Transverse colon (tissue), 4 donors: Measurements from ENCODE around the gene FBXO41.

Experiments
- POLR2A ChIP-seq: fragments of 450-650 bp; IDR thresholded peaks from one replicate; pipeline ENCODE4 v1.6.1; 2016; ENCODE audit warnings: antibody characterized with exemption, mild to moderate bottlenecking, moderate library complexity
- POLR2AphosphoS5 ChIP-seq, 3 donors: sonication (generic); formaldehyde crosslinking; IDR thresholded peaks; one replicate each; pipeline ENCODE4 v1.6.1; 2016; ENCODE audit warnings: antibody characterized with exemption in 3 of 3
- TF ChIP-seq, protein P1 (sequence below), 5 experiments: fragments of 200-600 bp in 3 of 5; fragments of 450-650 bp in 2 of 5; sonication (generic) in 3 of 5; IDR thresholded peaks; 1 replicate in 2 of 5; 2 replicates in 3 of 5; pipeline ENCODE4 v1.5.1; 2016 to 2017; ENCODE audit warnings: antibody characterized with exemption in 5 of 5, inconsistent platforms in 3 of 5, mild to moderate bottlenecking in 2 of 5, moderate library complexity in 1 of 5

DNA sequence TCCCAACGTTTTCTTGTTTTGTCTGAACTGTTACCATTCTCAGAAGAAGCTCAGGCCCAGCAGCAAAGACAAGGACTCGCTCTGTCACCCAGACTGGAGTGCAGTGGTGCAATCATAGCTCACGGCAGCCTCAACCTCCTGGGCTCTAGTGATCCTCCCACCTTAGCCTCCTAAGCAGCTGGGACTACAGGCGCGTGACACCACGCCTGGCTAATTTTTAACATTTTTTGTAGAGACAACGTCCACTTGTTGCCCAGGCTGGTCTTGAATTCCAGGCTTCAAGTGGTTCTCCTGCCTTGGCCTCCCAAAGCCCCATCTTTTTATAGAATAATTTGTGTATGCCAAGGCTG, 72.2 kb downstream of the FBXO41 start:
- TF ChIP-seq, protein P1, sequence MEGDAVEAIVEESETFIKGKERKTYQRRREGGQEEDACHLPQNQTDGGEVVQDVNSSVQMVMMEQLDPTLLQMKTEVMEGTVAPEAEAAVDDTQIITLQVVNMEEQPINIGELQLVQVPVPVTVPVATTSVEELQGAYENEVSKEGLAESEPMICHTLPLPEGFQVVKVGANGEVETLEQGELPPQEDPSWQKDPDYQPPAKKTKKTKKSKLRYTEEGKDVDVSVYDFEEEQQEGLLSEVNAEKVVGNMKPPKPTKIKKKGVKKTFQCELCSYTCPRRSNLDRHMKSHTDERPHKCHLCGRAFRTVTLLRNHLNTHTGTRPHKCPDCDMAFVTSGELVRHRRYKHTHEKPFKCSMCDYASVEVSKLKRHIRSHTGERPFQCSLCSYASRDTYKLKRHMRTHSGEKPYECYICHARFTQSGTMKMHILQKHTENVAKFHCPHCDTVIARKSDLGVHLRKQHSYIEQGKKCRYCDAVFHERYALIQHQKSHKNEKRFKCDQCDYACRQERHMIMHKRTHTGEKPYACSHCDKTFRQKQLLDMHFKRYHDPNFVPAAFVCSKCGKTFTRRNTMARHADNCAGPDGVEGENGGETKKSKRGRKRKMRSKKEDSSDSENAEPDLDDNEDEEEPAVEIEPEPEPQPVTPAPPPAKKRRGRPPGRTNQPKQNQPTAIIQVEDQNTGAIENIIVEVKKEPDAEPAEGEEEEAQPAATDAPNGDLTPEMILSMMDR (IDR thresholded peaks at IDR 0.05) = no peak
- TF ChIP-seq POLR2AphosphoS5 (IDR thresholded peaks at IDR 0.05) (no peak), POLR2A (no peak)
